HG02852 (cell line): ENCODE data around the gene UNC45B.
"Not testable (repeated sequence)": the region's sequence is repeated elsewhere in the genome, so short reads cannot be mapped to it uniquely, and the experiment has no call there.

ENCODE experiments used
- ATAC-seq: cut with Tn5 transposase; IDR thresholded peaks from one replicate; pipeline ENCODE4 v1.9.1; 2021; ENCODE audit warnings: mild to moderate bottlenecking, moderate library complexity; ENCODE audit not compliant: unreplicated experiment

Gene UNC45B

GRCh38 chr17:35147375-35147905 lies at the start of gene UNC45B:
Gene UNC45B, plus strand, starts transcription at chr17:35147817. Its CDS starts 447 bp downstream, at chr17:35148264.
- no peak for ATAC-seq

- no peak for ATAC-seq
Measured at GRCh38 chr17:35099908-35100307, 47.7 kb upstream of the UNC45B start.

GRCh38 chr17:35101036-35101435 lies 46.6 kb upstream of the UNC45B start:
- no peak for ATAC-seq

GRCh38 chr17:35101725-35102124 lies 45.9 kb upstream of the UNC45B start:
- ATAC-seq: no peak

- ATAC-seq: no peak
Measured at GRCh38 chr17:35103271-35103670, 44.3 kb upstream of the UNC45B start.

GRCh38 chr17:35104844-35105450 lies 42.7 kb upstream of the UNC45B start:
- ATAC-seq: no peak

- ATAC-seq: not testable (repeated sequence)
Measured at GRCh38 chr17:35110791-35111190, 36.8 kb upstream of the UNC45B start.

- no peak for ATAC-seq
Measured at GRCh38 chr17:35116845-35117244, 30.8 kb upstream of the UNC45B start.

- ATAC-seq: no peak
Measured at GRCh38 chr17:35117984-35118383, 29.6 kb upstream of the UNC45B start.

GRCh38 chr17:35119370-35120165 lies 28.0 kb upstream of the UNC45B start, which contains the start of gene RAD51D:
Gene RAD51D, minus strand, starts transcription at chr17:35119860. Its CDS starts 247 bp downstream, at chr17:35119613.
- ATAC-seq: peak; percentile 80

GRCh38 chr17:35121315-35121714 lies 26.3 kb upstream of the UNC45B start, which contains the start of gene FNDC8:
Gene FNDC8, plus strand, starts transcription at chr17:35121615. Its CDS starts 79 bp downstream, at chr17:35121694.
- ATAC-seq: no peak

GRCh38 chr17:35127751-35128514 lies 19.7 kb upstream of the UNC45B start:
- no peak for ATAC-seq

- no peak for ATAC-seq
Measured at GRCh38 chr17:35129154-35129972, 18.3 kb upstream of the UNC45B start.

GRCh38 chr17:35129973-35130351 lies 17.7 kb upstream of the UNC45B start:
- no peak for ATAC-seq

- no peak for ATAC-seq
Measured at GRCh38 chr17:35130392-35130791, 17.2 kb upstream of the UNC45B start.

- ATAC-seq: no peak
Measured at GRCh38 chr17:35132099-35132498, 15.5 kb upstream of the UNC45B start.

GRCh38 chr17:35132816-35133550 lies 14.6 kb upstream of the UNC45B start:
- no peak for ATAC-seq

- ATAC-seq: no peak
Measured at GRCh38 chr17:35135322-35135721, 12.3 kb upstream of the UNC45B start.

- ATAC-seq: no peak
Measured at GRCh38 chr17:35138218-35138617, 9.4 kb upstream of the UNC45B start.
